HEK293 (cell line): ENCODE measurements around the gene RAC3.

Experiments
- CTCF ChIA-PET: fragments of 350-600 bp; formaldehyde crosslinking; extraction: SDS; loops from one replicate; lab custom pipeline; 2021; ENCODE audit warnings: antibody characterized with exemption; lab: Yijun Ruan, JAX
- POLR2A ChIA-PET: fragments of 300-600 bp; formaldehyde crosslinking; extraction: SDS; loops from one replicate; lab custom pipeline; 2020; ENCODE audit warnings: antibody characterized with exemption, inconsistent platforms; lab: Yijun Ruan, JAX
- H3K27ac ChIP-seq: fragments of 200-500 bp; sonication (Bioruptor generic); 2 replicates; pipeline ENCODE4 v1.5.1; 2014; ENCODE audit warnings: low read depth, low read length, control low read depth, inconsistent platforms; ENCODE audit errors: extremely low read depth
- H3K36me3 ChIP-seq, 2 experiments: fragments of 200-500 bp in 1 of 2; sonication (Bioruptor generic) in 1 of 2; 1 replicate in 1 of 2; 2 replicates in 1 of 2; pipeline ENCODE4 v1.5.1; 2014 to 2017; ENCODE audit warnings: inconsistent platforms in 2 of 2, low read length in 2 of 2; ENCODE audit not compliant: control insufficient read depth in 2 of 2, insufficient read depth in 1 of 2
- H3K4me1 ChIP-seq: fragments of 200-500 bp; sonication (Bioruptor generic); 2 replicates; pipeline ENCODE4 v1.5.1; 2014; ENCODE audit warnings: mild to moderate bottlenecking, low read length, inconsistent platforms; ENCODE audit not compliant: control insufficient read depth, insufficient read depth
- H3K4me3 ChIP-seq: 2 replicates; pipeline ENCODE4 v1.5.1; 2011; ENCODE audit warnings: low read depth, mild to moderate bottlenecking, control low read depth, low read length, moderate library complexity
- H3K9me3 ChIP-seq: fragments of 200-500 bp; sonication (Bioruptor generic); 2 replicates; pipeline ENCODE4 v1.5.1; 2014; ENCODE audit warnings: low read depth, low read length, inconsistent platforms; ENCODE audit not compliant: control insufficient read depth, insufficient read depth
- ATF2 ChIP-seq: fragments of 450-650 bp; formaldehyde crosslinking; IDR thresholded peaks from 2 replicates; pipeline ENCODE4 v1.5.1; 2016; ENCODE audit warnings: missing biosample characterization, missing genetic modification characterization, low read depth
- EGR2 ChIP-seq: fragments of 450-650 bp; formaldehyde crosslinking; IDR thresholded peaks from 2 replicates; pipeline ENCODE4 v1.5.1; 2016; ENCODE audit warnings: low read depth, missing biosample characterization, missing genetic modification characterization
- KLF10 ChIP-seq: fragments of 450-650 bp; IDR thresholded peaks from 2 replicates; pipeline ENCODE4 v1.5.1; 2018; ENCODE audit warnings: missing biosample characterization, mild to moderate bottlenecking, missing genetic modification characterization
- PATZ1 ChIP-seq: fragments of 450-650 bp; formaldehyde crosslinking; IDR thresholded peaks from 2 replicates; pipeline ENCODE4 v1.5.1; 2016; ENCODE audit warnings: missing biosample characterization, missing genetic modification characterization
- REST ChIP-seq: fragments of 450-650 bp; formaldehyde crosslinking; IDR thresholded peaks from 2 replicates; pipeline ENCODE4 v1.5.1; 2016; ENCODE audit warnings: missing biosample characterization, missing genetic modification characterization
- SALL2 ChIP-seq: fragments of 450-650 bp; formaldehyde crosslinking; IDR thresholded peaks from 2 replicates; pipeline ENCODE4 v1.5.0; 2017; ENCODE audit warnings: missing biosample characterization, mild to moderate bottlenecking, missing genetic modification characterization, borderline replicate concordance
- SP2 ChIP-seq: fragments of 450-650 bp; formaldehyde crosslinking; IDR thresholded peaks from 2 replicates; pipeline ENCODE4 v1.5.1; 2016; ENCODE audit warnings: missing biosample characterization, missing genetic modification characterization
- ZBTB6 ChIP-seq: fragments of 450-650 bp; formaldehyde crosslinking; IDR thresholded peaks from 2 replicates; pipeline ENCODE4 v1.5.1; 2017; ENCODE audit warnings: missing biosample characterization, missing genetic modification characterization
- ZEB2 ChIP-seq: fragments of 450-650 bp; formaldehyde crosslinking; IDR thresholded peaks from 2 replicates; pipeline ENCODE4 v1.5.1; 2016; ENCODE audit warnings: missing biosample characterization, missing genetic modification characterization
- ZFHX2 ChIP-seq: fragments of 450-650 bp; formaldehyde crosslinking; conservative IDR thresholded peaks from 2 replicates; pipeline ENCODE4 v1.5.1; 2016; ENCODE audit warnings: missing biosample characterization, missing genetic modification characterization
- ZFP3 ChIP-seq: fragments of 450-650 bp; formaldehyde crosslinking; IDR thresholded peaks from 2 replicates; pipeline ENCODE4 v1.5.1; 2016; ENCODE audit warnings: low read depth, missing biosample characterization, missing genetic modification characterization
- ZIC2 ChIP-seq: fragments of 450-650 bp; formaldehyde crosslinking; IDR thresholded peaks from 2 replicates; pipeline ENCODE4 v1.5.1; 2016; ENCODE audit warnings: missing biosample characterization, missing genetic modification characterization
- ZNF10 ChIP-seq: fragments of 450-650 bp; formaldehyde crosslinking; IDR thresholded peaks from 2 replicates; pipeline ENCODE4 v1.5.1; 2017; ENCODE audit warnings: missing biosample characterization, missing genetic modification characterization
- ZNF138 ChIP-seq: fragments of 450-650 bp; formaldehyde crosslinking; IDR thresholded peaks from 2 replicates; pipeline ENCODE4 v1.5.1; 2016; ENCODE audit warnings: missing biosample characterization, missing genetic modification characterization, borderline replicate concordance
- ZNF184 ChIP-seq: fragments of 450-650 bp; IDR thresholded peaks from 2 replicates; pipeline ENCODE4 v1.5.1; 2018; ENCODE audit warnings: missing biosample characterization, mild to moderate bottlenecking, missing genetic modification characterization
- ZNF223 ChIP-seq: fragments of 450-650 bp; formaldehyde crosslinking; IDR thresholded peaks from 2 replicates; pipeline ENCODE4 v1.5.1; 2016; ENCODE audit warnings: missing biosample characterization, missing genetic modification characterization
- ZNF274 ChIP-seq, 2 experiments: fragments of 200-500 bp in 1 of 2; fragments of 450-650 bp in 1 of 2; sonication (Bioruptor generic) in 1 of 2; formaldehyde crosslinking in 1 of 2; IDR thresholded peaks; 2 replicates each; pipeline versions ENCODE4 v1.5.1 to v1.6.1; 2014 to 2016; ENCODE audit warnings: borderline replicate concordance in 1 of 2, inconsistent platforms in 1 of 2, low read length in 1 of 2, missing biosample characterization in 1 of 2, missing genetic modification characterization in 1 of 2
- ZNF391 ChIP-seq: fragments of 450-650 bp; formaldehyde crosslinking; IDR thresholded peaks from 2 replicates; pipeline ENCODE4 v1.5.1; 2016; ENCODE audit warnings: low read depth, missing biosample characterization, missing genetic modification characterization, borderline replicate concordance
- ZNF404 ChIP-seq: fragments of 450-650 bp; formaldehyde crosslinking; IDR thresholded peaks from 2 replicates; pipeline ENCODE4 v1.5.1; 2017; ENCODE audit warnings: missing biosample characterization, missing genetic modification characterization
- ZNF416 ChIP-seq: fragments of 450-650 bp; formaldehyde crosslinking; IDR thresholded peaks from 2 replicates; pipeline ENCODE4 v1.5.1; 2016; ENCODE audit warnings: missing biosample characterization, missing genetic modification characterization
- ZNF473 ChIP-seq: fragments of 450-650 bp; formaldehyde crosslinking; IDR thresholded peaks from 2 replicates; pipeline ENCODE4 v1.5.1; 2017; ENCODE audit warnings: missing biosample characterization, missing genetic modification characterization
- ZNF501 ChIP-seq: fragments of 450-650 bp; formaldehyde crosslinking; IDR thresholded peaks from 2 replicates; pipeline ENCODE4 v1.5.1; 2016; ENCODE audit warnings: missing biosample characterization, missing genetic modification characterization
- ZNF514 ChIP-seq: fragments of 450-650 bp; formaldehyde crosslinking; IDR thresholded peaks from 2 replicates; pipeline ENCODE4 v1.5.1; 2016; ENCODE audit warnings: missing biosample characterization, missing genetic modification characterization
- ZNF530 ChIP-seq: fragments of 450-650 bp; formaldehyde crosslinking; IDR thresholded peaks from 2 replicates; pipeline ENCODE4 v1.5.1; 2016; ENCODE audit warnings: low read depth, missing biosample characterization, missing genetic modification characterization
- ZNF645 ChIP-seq: fragments of 450-650 bp; formaldehyde crosslinking; IDR thresholded peaks from 2 replicates; pipeline ENCODE4; 2016; ENCODE audit warnings: missing biosample characterization, missing genetic modification characterization
- ZNF664 ChIP-seq: fragments of 450-650 bp; formaldehyde crosslinking; IDR thresholded peaks from 2 replicates; pipeline ENCODE4 v1.5.1; 2016; ENCODE audit warnings: missing biosample characterization, missing genetic modification characterization

The RAC3 gene

GRCh38 chr17:81993729-81994592, 37.5 kb upstream of the RAC3 start:
- CTCF ChIA-PET = interaction anchor here (1.4 kb wide), 1 partner anchor 26 kb away, joined by 4 read pairs; no protein-coding TSS in a partner anchor
- POLR2A ChIA-PET = interaction anchor here (0.6 kb wide), 1 partner anchor 140 kb away, joined by 3 read pairs; no protein-coding TSS in a partner anchor
- H3K9me3 ChIP-seq = no peaks in the 10 kb centered on the region
- peaks cover 7% of the 10 kb centered on the region for H3K4me1 ChIP-seq
- H3K4me3 ChIP-seq = no peak overlapping the region
- no peak overlapping the region for H3K27ac ChIP-seq
- H3K36me3 ChIP-seq = peaks cover 0 to 18% of the 10 kb centered on the region in 2 experiments; a peak in 1 of 3 replicates
- TF ChIP-seq ZNF501 (tag by site-specific recombination) (no peak), ZNF391 (tag by site-specific recombination) (no peak), ZNF184 (tag by site-specific recombination) (no peak), KLF10 (tag by site-specific recombination) (no peak), EGR2 (tag by site-specific recombination) (no peak), REST (no peak), ZNF514 (tag by site-specific recombination) (no peak), SALL2 (no peak), ZNF645 (tag by site-specific recombination) (no peak), ZNF10 (tag by site-specific recombination) (0 out of 2 replicates have a peak, but pooled peaks have one; percentile 42), ZNF223 (tag by site-specific recombination) (no peak), ZFP3 (no peak), ZIC2 (tag by site-specific recombination) (peak; percentile 45), ZNF530 (tag by site-specific recombination) (no peak), ZNF416 (no peak), ZEB2 (tag by site-specific recombination) (no peak), ZNF274 (IDR thresholded peaks at IDR 0.05; ENCODE audit: low read length) (no peak), ZNF274 (tag by site-specific recombination; IDR thresholded peaks at IDR 0.05; ENCODE audit: borderline replicate concordance) (no peak), ZNF664 (tag by site-specific recombination) (no peak), PATZ1 (tag by site-specific recombination) (no peak), ATF2 (tag by site-specific recombination) (no peak), ZNF404 (tag by site-specific recombination) (no peak), ZBTB6 (tag by site-specific recombination) (peak; percentile 46), ZFHX2 (tag by site-specific recombination) (0 out of 2 replicates have a peak, but pooled peaks have one; percentile 10), SP2 (tag by site-specific recombination) (peak; percentile 19; the same call in 1 of the 2 replicates), ZNF473 (tag by site-specific recombination) (no peak), ZNF138 (tag by site-specific recombination) (no peak)
